GM19240 (cell line): ENCODE results near the gene IYD.
"Not testable (repeated sequence)": the region's sequence is repeated elsewhere in the genome, so short reads cannot be mapped to it uniquely, and the experiment has no call there.

Experiments used
- DNase-seq: peaks from one replicate; pipeline ENCODE4 v3.0.0; 2011; ENCODE audit warnings: low spot score; ENCODE audit not compliant: insufficient read length

IYD gene

GRCh38 chr6:150352321-150353296 lies 16.2 kb upstream of the IYD start:
- no peak for DNase-seq

- no peak for DNase-seq
These were observed 15.4 kb upstream of the IYD start for GRCh38 chr6:150353445-150353844.

- no peak for DNase-seq
These were observed 13.8 kb upstream of the IYD start for GRCh38 chr6:150354754-150355571.

- no peak for DNase-seq
These were observed 12.9 kb upstream of the IYD start for GRCh38 chr6:150355932-150356331.

- DNase-seq, result no peak
These were observed 6.9 kb upstream of the IYD start for GRCh38 chr6:150361876-150362275.

- DNase-seq, result no peak
These were observed 5.1 kb upstream of the IYD start for GRCh38 chr6:150363733-150364132.

GRCh38 chr6:150366118-150366778 lies 2.6 kb upstream of the IYD start:
- no peak for DNase-seq

- DNase-seq, result no peak
These were observed 596 bp downstream of the IYD start for GRCh38 chr6:150369408-150369807.

- no peak for DNase-seq
These were observed 1.3 kb downstream of the IYD start for GRCh38 chr6:150370112-150370511.

GRCh38 chr6:150371356-150371755 lies 2.5 kb downstream of the IYD start:
- DNase-seq, result no peak

GRCh38 chr6:150372051-150372450 lies 3.2 kb downstream of the IYD start:
- no peak for DNase-seq

GRCh38 chr6:150373260-150373701 lies 4.5 kb downstream of the IYD start:
- no peak for DNase-seq

GRCh38 chr6:150374346-150374745 lies 5.5 kb downstream of the IYD start:
- not testable (repeated sequence) for DNase-seq

GRCh38 chr6:150377211-150377781 lies 8.5 kb downstream of the IYD start:
- no peak for DNase-seq

- no peak for DNase-seq
These were observed 11.4 kb downstream of the IYD start for GRCh38 chr6:150380256-150380655.

GRCh38 chr6:150382171-150382570 lies 13.4 kb downstream of the IYD start:
- no peak for DNase-seq

- DNase-seq, result no peak
These were observed 22.6 kb downstream of the IYD start for GRCh38 chr6:150391414-150391813.

- DNase-seq, result no peak
These were observed 23.1 kb downstream of the IYD start for GRCh38 chr6:150391890-150392289.

- no peak for DNase-seq
These were observed 23.8 kb downstream of the IYD start for GRCh38 chr6:150392452-150393220.

- no peak for DNase-seq
These were observed 25.5 kb downstream of the IYD start for GRCh38 chr6:150394053-150394898.
